Neural progenitor cell (in vitro differentiated cells): ENCODE results near the gene TBC1D4. TPM values are rescaled to one million over a fixed set of nuclear protein-coding genes. Genes with fewer than 3 reads are reported as not detected.

ENCODE experiments used
- DNase-seq: peaks from one replicate; pipeline ENCODE4 v3.0.0-alpha.2; 2016; ENCODE audit warnings: low spot score
- H2AFZ ChIP-seq: fragments of 200-600 bp; sonication (generic); replicated peaks from 2 replicates; pipeline ENCODE4 v1.6.1; 2016; ENCODE audit warnings: antibody characterized with exemption
- H3F3A ChIP-seq: fragments of 200-600 bp; sonication (generic); 2 replicates; pipeline ENCODE4 v1.6.1; 2016; ENCODE audit warnings: antibody characterized with exemption, low read depth
- H3K27ac ChIP-seq: fragments of 200-600 bp; sonication (generic); 2 replicates; pipeline ENCODE4 v1.5.1; 2016; ENCODE audit warnings: mild to moderate bottlenecking
- H3K27me3 ChIP-seq: fragments of 200-600 bp; sonication (generic); 2 replicates; pipeline ENCODE4 v1.6.1; 2016; ENCODE audit warnings: mild to moderate bottlenecking, moderate library complexity
- H3K36me3 ChIP-seq: fragments of 200-600 bp; sonication (generic); 2 replicates; pipeline ENCODE4 v1.5.1; 2016
- H3K4me1 ChIP-seq: fragments of 200-600 bp; sonication (generic); 2 replicates; pipeline ENCODE4 v1.6.1; 2016; ENCODE audit warnings: mixed run types
- H3K4me2 ChIP-seq: fragments of 200-600 bp; sonication (generic); 2 replicates; pipeline ENCODE4 v1.6.1; 2016
- H3K4me3 ChIP-seq: fragments of 200-600 bp; sonication (generic); 2 replicates; pipeline ENCODE4 v1.5.1; 2016
- H3K79me2 ChIP-seq: fragments of 200-600 bp; sonication (generic); 2 replicates; pipeline ENCODE4 v1.6.1; 2016; ENCODE audit warnings: low read depth
- H3K9ac ChIP-seq: fragments of 200-600 bp; sonication (generic); 2 replicates; pipeline ENCODE4 v1.6.1; 2016
- H3K9me3 ChIP-seq: fragments of 200-600 bp; sonication (generic); 2 replicates; pipeline ENCODE4 v1.5.1; 2016; ENCODE audit warnings: low read depth
- H4K20me1 ChIP-seq: fragments of 200-600 bp; sonication (generic); 2 replicates; pipeline ENCODE4 v1.6.1; 2016; ENCODE audit warnings: low read depth
- H3K27ac Mint-ChIP-seq: 3 replicates; pipeline ENCODE4 v1.8.0; 2021; ENCODE audit warnings: mixed read lengths
- H3K27me3 Mint-ChIP-seq: 2 replicates; pipeline ENCODE4 v1.8.0; 2022; ENCODE audit warnings: low read depth, mild to moderate bottlenecking, inconsistent platforms, moderate library complexity, mixed read lengths; ENCODE audit not compliant: insufficient read depth
- H3K36me3 Mint-ChIP-seq: 3 replicates; pipeline ENCODE4 v1.8.0; 2021; ENCODE audit warnings: mixed read lengths
- H3K4me1 Mint-ChIP-seq: 3 replicates; pipeline ENCODE4 v1.8.0; 2021; ENCODE audit warnings: mixed read lengths
- H3K4me3 Mint-ChIP-seq: 3 replicates; pipeline ENCODE4 v1.8.0; 2021; ENCODE audit warnings: mild to moderate bottlenecking, moderate library complexity, mixed read lengths
- H3K9me3 Mint-ChIP-seq: 3 replicates; pipeline ENCODE4 v1.8.0; 2020; ENCODE audit warnings: mixed read lengths
- EZH2 ChIP-seq: fragments of 200-600 bp; sonication (generic); IDR thresholded peaks from 2 replicates; pipeline ENCODE4 v1.6.1; 2017; ENCODE audit warnings: antibody characterized with exemption, mild to moderate bottlenecking, moderate library complexity
- EZH2phosphoT487 ChIP-seq: fragments of 200-600 bp; sonication (generic); IDR thresholded peaks from 2 replicates; pipeline ENCODE4 v1.6.1; 2017; ENCODE audit warnings: antibody characterized with exemption
- total RNA-seq: library from RNA; depleted of rRNA; stranded (reverse); fragments of >200 nt; gene quantifications from 2 replicates; pipeline ENCODE4 v1.2.3, GENCODE V29; 2015; ENCODE audit warnings: low replicate concordance
- TF ChIP-seq, protein P1 (sequence below): fragments of 200-600 bp; sonication (generic); IDR thresholded peaks from 2 replicates; pipeline ENCODE4 v1.5.1; 2017; ENCODE audit warnings: antibody characterized with exemption, mild to moderate bottlenecking

TBC1D4 gene
- total RNA-seq, 1 donor from 2014 or later, result 14.3 TPM

DNA sequence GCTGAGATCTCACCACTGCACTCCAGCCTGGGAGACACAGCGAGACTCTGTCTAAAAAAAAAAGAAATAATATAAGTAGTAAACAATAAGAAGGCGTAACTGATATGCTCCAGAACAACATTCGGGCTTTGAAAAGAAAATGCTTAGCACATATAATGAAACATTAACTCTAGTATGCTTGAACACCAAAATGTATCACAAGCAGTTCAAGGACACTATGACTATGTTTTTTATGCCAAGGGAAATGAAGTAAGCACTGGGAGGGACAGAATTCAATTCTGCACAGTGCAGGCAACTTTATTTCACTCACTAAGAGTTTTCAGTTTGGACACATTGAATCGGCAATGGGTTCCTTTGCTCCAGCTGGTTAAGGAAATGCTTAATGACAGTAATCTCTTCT is 178.7 kb downstream of the TBC1D4 start:
- Mint-ChIP-seq H3K27me3 (no peaks in the 10 kb centered on the region), H3K9me3 (no peaks in the 10 kb centered on the region), H3K27ac (no peak overlapping the region), H3K36me3 (peaks cover 2% of the 10 kb centered on the region), H3K4me1 (peaks cover 7% of the 10 kb centered on the region), H3K4me3 (no peak overlapping the region)
- no peak for DNase-seq
- TF ChIP-seq EZH2phosphoT487, result no peak
- no peak overlapping the region for H2AFZ ChIP-seq
- no peaks in the 10 kb centered on the region for H3K27me3 ChIP-seq
- no peak overlapping the region for H3K4me3 ChIP-seq
- no peak overlapping the region for H3K4me2 ChIP-seq
- H4K20me1 ChIP-seq, result no peaks in the 10 kb centered on the region
- peaks cover 13% of the 10 kb centered on the region for H3K4me1 ChIP-seq
- H3K79me2 ChIP-seq, result no peaks in the 10 kb centered on the region
- H3F3A ChIP-seq, result no peaks in the 10 kb centered on the region
- H3K9me3 ChIP-seq, result no peaks in the 10 kb centered on the region
- no peak overlapping the region for H3K27ac ChIP-seq
- H3K9ac ChIP-seq, result no peak overlapping the region
- no peaks in the 10 kb centered on the region for H3K36me3 ChIP-seq

GRCh38 chr13:75302071-75302698 is 179.8 kb downstream of the TBC1D4 start:
- Histone ChIP-seq H3K79me2 (no peaks in the 10 kb centered on the region), H3K27ac (no peak overlapping the region), H2AFZ (no peak overlapping the region), H3K4me1 (peaks cover 13% of the 10 kb centered on the region), H3F3A (no peaks in the 10 kb centered on the region), H3K27me3 (no peaks in the 10 kb centered on the region), H3K4me3 (no peak overlapping the region), H3K4me2 (no peak overlapping the region), H3K9ac (no peak overlapping the region), H3K36me3 (no peaks in the 10 kb centered on the region), H4K20me1 (no peaks in the 10 kb centered on the region), H3K9me3 (no peaks in the 10 kb centered on the region)
- no peaks in the 10 kb centered on the region for H3K27me3 Mint-ChIP-seq
- no peak overlapping the region for H3K4me3 Mint-ChIP-seq
- no peak for DNase-seq
- TF ChIP-seq EZH2phosphoT487 (no peak), EZH2 (no peak)
- TF ChIP-seq, protein P1, sequence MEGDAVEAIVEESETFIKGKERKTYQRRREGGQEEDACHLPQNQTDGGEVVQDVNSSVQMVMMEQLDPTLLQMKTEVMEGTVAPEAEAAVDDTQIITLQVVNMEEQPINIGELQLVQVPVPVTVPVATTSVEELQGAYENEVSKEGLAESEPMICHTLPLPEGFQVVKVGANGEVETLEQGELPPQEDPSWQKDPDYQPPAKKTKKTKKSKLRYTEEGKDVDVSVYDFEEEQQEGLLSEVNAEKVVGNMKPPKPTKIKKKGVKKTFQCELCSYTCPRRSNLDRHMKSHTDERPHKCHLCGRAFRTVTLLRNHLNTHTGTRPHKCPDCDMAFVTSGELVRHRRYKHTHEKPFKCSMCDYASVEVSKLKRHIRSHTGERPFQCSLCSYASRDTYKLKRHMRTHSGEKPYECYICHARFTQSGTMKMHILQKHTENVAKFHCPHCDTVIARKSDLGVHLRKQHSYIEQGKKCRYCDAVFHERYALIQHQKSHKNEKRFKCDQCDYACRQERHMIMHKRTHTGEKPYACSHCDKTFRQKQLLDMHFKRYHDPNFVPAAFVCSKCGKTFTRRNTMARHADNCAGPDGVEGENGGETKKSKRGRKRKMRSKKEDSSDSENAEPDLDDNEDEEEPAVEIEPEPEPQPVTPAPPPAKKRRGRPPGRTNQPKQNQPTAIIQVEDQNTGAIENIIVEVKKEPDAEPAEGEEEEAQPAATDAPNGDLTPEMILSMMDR, result no peak
- H3K27ac Mint-ChIP-seq, result no peak overlapping the region
- H3K36me3 Mint-ChIP-seq, result peaks cover 2% of the 10 kb centered on the region
- peaks cover 7% of the 10 kb centered on the region for H3K4me1 Mint-ChIP-seq
- no peaks in the 10 kb centered on the region for H3K9me3 Mint-ChIP-seq

DNA sequence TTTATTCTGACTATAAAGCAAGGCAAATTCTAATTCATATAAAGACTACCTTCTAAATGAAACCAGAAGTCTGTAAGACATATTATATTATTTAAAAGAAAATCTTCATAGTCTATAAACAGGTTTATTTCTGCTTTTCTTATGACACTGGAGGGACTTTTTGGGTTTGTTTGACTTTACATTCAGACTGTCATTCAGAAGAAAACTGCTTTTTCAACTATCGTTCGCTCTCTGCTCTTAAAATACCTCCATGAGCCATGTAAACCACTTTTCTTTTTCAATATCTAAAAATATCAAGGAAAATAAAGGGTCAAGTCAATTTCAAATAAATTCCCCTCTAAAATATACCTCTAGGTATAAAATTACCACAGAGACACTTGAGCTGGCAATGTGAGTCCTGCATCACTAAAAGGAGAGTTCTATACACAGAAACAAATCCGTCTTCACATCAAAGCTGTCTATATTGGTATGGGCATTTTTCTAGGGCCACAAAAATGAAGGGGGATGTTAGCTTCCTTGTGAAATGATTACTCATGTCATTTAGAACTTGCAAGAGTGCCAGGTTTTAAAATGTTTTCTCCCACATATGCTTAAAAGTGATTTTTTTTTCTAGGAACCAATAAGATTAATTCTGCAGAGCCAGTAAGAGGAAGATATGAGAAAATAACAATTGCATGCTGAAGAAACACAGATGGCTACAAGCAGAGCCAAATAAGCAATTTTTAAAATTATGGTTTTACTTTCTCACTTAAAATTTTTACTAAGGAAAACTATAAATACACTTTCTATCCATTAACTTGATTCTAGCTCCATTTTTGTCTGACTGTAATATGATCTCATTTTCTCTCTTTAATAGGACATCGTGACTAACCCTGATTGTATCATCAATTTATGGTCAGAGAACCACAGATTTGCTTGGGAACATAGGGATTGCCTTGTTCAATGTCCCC is 181.8 kb downstream of the TBC1D4 start:
- H3K9me3 Mint-ChIP-seq, result no peaks in the 10 kb centered on the region
- H3K4me2 ChIP-seq, result no peak overlapping the region

More for the DNA sequence above, 181.8 kb downstream of the TBC1D4 start:
- H3K4me1 ChIP-seq, result peaks cover 13% of the 10 kb centered on the region
- no peaks in the 10 kb centered on the region for H3K27me3 Mint-ChIP-seq
- no peaks in the 10 kb centered on the region for H3K36me3 ChIP-seq
- peaks cover 2% of the 10 kb centered on the region for H3K36me3 Mint-ChIP-seq
- peaks cover 7% of the 10 kb centered on the region for H3K4me1 Mint-ChIP-seq
- no peak overlapping the region for H3K9ac ChIP-seq
- H3K27ac Mint-ChIP-seq, result no peak overlapping the region
- H2AFZ ChIP-seq, result no peak overlapping the region
- no peaks in the 10 kb centered on the region for H3F3A ChIP-seq
- DNase-seq, result no peak
- H3K79me2 ChIP-seq, result no peaks in the 10 kb centered on the region
- H3K9me3 ChIP-seq, result no peaks in the 10 kb centered on the region
- TF ChIP-seq EZH2phosphoT487, result no peak
- TF ChIP-seq, protein P1, result no peak
- TF ChIP-seq EZH2, result no peak
- no peaks in the 10 kb centered on the region for H3K27me3 ChIP-seq
- no peaks in the 10 kb centered on the region for H4K20me1 ChIP-seq
- H3K27ac ChIP-seq, result no peak overlapping the region
- H3K4me3 Mint-ChIP-seq, result no peak overlapping the region
- no peak overlapping the region for H3K4me3 ChIP-seq
